ENCODE measurements around the gene CT45A1.

- TF ChIP-seq, protein P1, sequence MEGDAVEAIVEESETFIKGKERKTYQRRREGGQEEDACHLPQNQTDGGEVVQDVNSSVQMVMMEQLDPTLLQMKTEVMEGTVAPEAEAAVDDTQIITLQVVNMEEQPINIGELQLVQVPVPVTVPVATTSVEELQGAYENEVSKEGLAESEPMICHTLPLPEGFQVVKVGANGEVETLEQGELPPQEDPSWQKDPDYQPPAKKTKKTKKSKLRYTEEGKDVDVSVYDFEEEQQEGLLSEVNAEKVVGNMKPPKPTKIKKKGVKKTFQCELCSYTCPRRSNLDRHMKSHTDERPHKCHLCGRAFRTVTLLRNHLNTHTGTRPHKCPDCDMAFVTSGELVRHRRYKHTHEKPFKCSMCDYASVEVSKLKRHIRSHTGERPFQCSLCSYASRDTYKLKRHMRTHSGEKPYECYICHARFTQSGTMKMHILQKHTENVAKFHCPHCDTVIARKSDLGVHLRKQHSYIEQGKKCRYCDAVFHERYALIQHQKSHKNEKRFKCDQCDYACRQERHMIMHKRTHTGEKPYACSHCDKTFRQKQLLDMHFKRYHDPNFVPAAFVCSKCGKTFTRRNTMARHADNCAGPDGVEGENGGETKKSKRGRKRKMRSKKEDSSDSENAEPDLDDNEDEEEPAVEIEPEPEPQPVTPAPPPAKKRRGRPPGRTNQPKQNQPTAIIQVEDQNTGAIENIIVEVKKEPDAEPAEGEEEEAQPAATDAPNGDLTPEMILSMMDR (IDR thresholded peaks at IDR 0.05; ENCODE audit: extremely low read depth in 1 of 2, insufficient read depth in 1 of 2, low read depth in 1 of 2, low read length in 2 of 2): peak; percentile 32 to 45
- TF ChIP-seq EZH2 (IDR thresholded peaks at IDR 0.05; ENCODE audit: borderline replicate concordance, low read depth, low read length, severe bottlenecking) (no peak), POLR2AphosphoS5 (IDR thresholded peaks at IDR 0.05; ENCODE audit: insufficient read depth, low read depth, low read length) (no peak), POLR2A (IDR thresholded peaks at IDR 0.05; ENCODE audit: low read depth, low read length) (no peak), MYC (IDR thresholded peaks at IDR 0.05; ENCODE audit: low read depth, low read length) (no peak), MAX (IDR thresholded peaks at IDR 0.05; ENCODE audit: insufficient read depth, insufficient read length) (no peak), FOS (IDR thresholded peaks at IDR 0.05; ENCODE audit: borderline replicate concordance, insufficient read depth, low read length) (no peak)
These were observed 27.3 kb downstream of the CT45A1 start for GRCh38 chrX:135740681-135741149.
